OCI-LY1 (cell line): ENCODE results near the gene ABL2.

Source experiments
- CTCF ChIP-seq: fragments of 200-600 bp; sonication (generic), shearing (Covaris generic); IDR thresholded peaks from 2 replicates; pipeline ENCODE4 v1.5.1; 2017; ENCODE audit warnings: mild to moderate bottlenecking, antibody characterized with exemption, low read length, moderate library complexity, mixed read lengths
- EZH2 ChIP-seq: fragments of 200-600 bp; sonication (generic), shearing (Covaris generic); IDR thresholded peaks from 2 replicates; pipeline ENCODE4 v1.8.0; 2017; ENCODE audit warnings: borderline replicate concordance, mixed run types, mild to moderate bottlenecking, antibody characterized with exemption, low read length, moderate library complexity, mixed read lengths

- no peak for TF ChIP-seq CTCF
- no peak for TF ChIP-seq EZH2
Measured at GRCh38 chr1:179092896-179093461, 136.5 kb downstream of the ABL2 start.
